Thyroid gland (tissue), 4 donors: Measurements from ENCODE around the gene CHMP4A.

ENCODE experiments used
- CTCF ChIP-seq, 6 experiments: fragments of 200-600 bp in 3 of 6; fragments of 450-650 bp in 3 of 6; sonication (generic) in 3 of 6; IDR thresholded peaks; one replicate each; pipeline ENCODE4 v1.5.1; 2016 to 2019; ENCODE audit warnings: antibody characterized with exemption in 6 of 6, mild to moderate bottlenecking in 2 of 6, inconsistent platforms in 1 of 6, moderate library complexity in 1 of 6
- POLR2A ChIP-seq, 2 donors: fragments of 450-650 bp; IDR thresholded peaks; one replicate each; pipeline ENCODE4 v1.6.1; 2017; ENCODE audit warnings: antibody characterized with exemption in 2 of 2, mild to moderate bottlenecking in 2 of 2, moderate library complexity in 1 of 2

GRCh38 chr14:24167469-24168114, 45.7 kb downstream of the CHMP4A start:
- no peak for TF ChIP-seq CTCF (IDR thresholded peaks at IDR 0.05)
- no peak for TF ChIP-seq POLR2A (IDR thresholded peaks at IDR 0.05)
